Upper lobe of left lung (tissue), 4 donors: ENCODE measurements around the gene KLF2.

ENCODE experiments used
- CTCF ChIP-seq, 6 experiments: fragments of 450-650 bp in 4 of 6; fragments of 200-600 bp in 2 of 6; sonication (generic) in 2 of 6; IDR thresholded peaks; one replicate each; pipeline ENCODE4 v1.5.1; 2016 to 2019; ENCODE audit warnings: antibody characterized with exemption in 6 of 6
- POLR2A ChIP-seq, 4 donors: fragments of 450-650 bp; IDR thresholded peaks; one replicate each; pipeline ENCODE4 v1.5.1; 2016 to 2017; ENCODE audit warnings: antibody characterized with exemption in 4 of 4, mild to moderate bottlenecking in 2 of 4

- TF ChIP-seq POLR2A (IDR thresholded peaks at IDR 0.05) (peak in 2 of 4 donors; percentile 36 to 62), CTCF (IDR thresholded peaks at IDR 0.05) (peak in 1 of 6 experiments; percentile 19)
These were observed 1.2 kb downstream of the KLF2 start for GRCh38 chr19:16325641-16326400.
